ENCODE data around the gene NLRP8. TPM values are rescaled to one million over a fixed set of nuclear protein-coding genes. Genes with fewer than 3 reads are reported as not detected.

NLRP8 gene
- total RNA-seq = not detected in 2 replicates

DNA sequence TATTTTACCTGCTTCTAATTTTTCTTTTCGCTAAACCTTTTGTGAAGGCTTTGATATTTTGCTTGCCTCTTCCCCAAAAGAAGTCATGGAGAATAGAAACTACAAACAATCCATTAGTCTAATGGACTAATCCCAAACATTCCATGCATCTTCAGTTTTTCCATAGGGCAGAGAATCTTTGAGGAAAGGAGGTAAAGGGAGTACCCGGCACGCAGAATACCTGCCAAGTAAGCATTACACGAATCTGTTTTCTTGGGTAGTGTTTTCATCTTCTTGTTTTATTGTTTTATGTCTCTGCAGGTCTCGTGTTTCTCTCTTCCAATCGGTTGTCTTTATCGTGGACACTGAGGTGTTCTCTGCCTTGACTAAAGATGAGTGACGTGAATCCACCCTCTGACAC, at the start of gene NLRP8:
TSS of gene NLRP8 (plus strand) at position 301 of the 400 bp plus-strand sequence.

DNA sequence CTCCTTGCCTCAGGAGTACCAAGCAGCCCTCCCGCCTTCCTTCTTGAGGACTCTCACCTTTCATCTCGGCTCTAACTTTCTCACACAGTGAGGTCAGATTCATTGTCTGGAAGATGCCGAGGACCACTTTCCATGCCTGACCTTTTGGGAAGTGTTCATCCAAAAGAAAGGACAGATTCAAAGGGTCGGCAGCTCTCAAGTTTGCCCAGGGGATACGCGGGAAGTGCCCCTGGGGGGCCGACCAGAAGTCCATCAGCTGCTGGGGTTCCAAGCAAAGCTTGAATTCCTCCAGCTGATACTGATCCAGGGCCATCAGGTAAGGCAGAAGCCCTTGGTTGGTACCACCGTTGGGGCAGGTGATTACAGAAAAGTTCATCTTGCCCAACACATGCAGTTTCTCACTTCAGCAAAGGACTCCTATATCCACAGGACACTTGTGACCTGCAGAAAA, 15.7 kb upstream of the NLRP8 start, which contains the start of gene NLRP13:
TSS of gene NLRP13 (minus strand) at position 401 of the 451 bp plus-strand sequence. CDS start at position 376, 25 bp downstream.

DNA sequence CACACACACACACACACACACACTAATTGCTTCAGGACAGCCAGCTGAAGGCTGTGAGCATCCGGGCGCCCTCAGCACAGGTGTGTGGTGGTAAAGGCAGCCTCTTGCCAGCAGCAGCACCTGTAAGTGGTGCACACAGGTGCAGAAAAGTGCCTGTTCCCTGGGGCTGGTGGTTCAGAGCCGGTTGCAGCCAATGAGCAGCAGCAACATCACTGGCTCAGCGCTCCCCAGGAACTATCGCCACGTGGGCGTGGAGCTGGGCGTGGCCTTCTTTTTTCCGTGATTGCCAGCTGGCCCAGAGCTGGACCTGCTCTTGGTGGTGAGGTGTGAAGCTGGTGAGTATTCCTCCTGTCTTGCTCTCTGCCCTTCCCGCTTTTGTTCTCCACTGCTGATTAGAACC, 38.9 kb downstream of the NLRP8 start, which contains the start of gene NLRP5:
TSS of gene NLRP5 (plus strand) at position 289 of the 400 bp plus-strand sequence.

Other genes starting within 250 kb of the NLRP8 start
- gene NLRP9, start 209.4 kb upstream of the NLRP8 start, total RNA-seq = not detected in 2 replicates
- not detected in 2 replicates for gene RFPL4A, start 188.7 kb upstream of the NLRP8 start, total RNA-seq
- gene RFPL4AL1, start 178.7 kb upstream of the NLRP8 start, total RNA-seq = not detected in 2 replicates
- gene NLRP11, start 115.8 kb upstream of the NLRP8 start, total RNA-seq = not detected in 2 replicates
- gene NLRP4, start 111.3 kb upstream of the NLRP8 start, total RNA-seq = not detected in 2 replicates
- gene NLRP13, start 15.5 kb upstream of the NLRP8 start, total RNA-seq = not detected in 2 replicates
- not detected in 2 replicates for gene NLRP5, start 38.9 kb downstream of the NLRP8 start, total RNA-seq
- gene ZNF787, start 173.5 kb downstream of the NLRP8 start, total RNA-seq = 9.6 and 15.4 TPM in 2 replicates
- gene ZNF444, start 193.5 kb downstream of the NLRP8 start, total RNA-seq = 33.9 and 68.7 TPM in 2 replicates
- not detected in 2 replicates for gene GALP, start 228.2 kb downstream of the NLRP8 start, total RNA-seq
- not detected in 2 replicates for gene ZSCAN5B, start 250.0 kb downstream of the NLRP8 start, total RNA-seq